ENCODE data around the gene NAA80.

The NAA80 gene

DNA sequence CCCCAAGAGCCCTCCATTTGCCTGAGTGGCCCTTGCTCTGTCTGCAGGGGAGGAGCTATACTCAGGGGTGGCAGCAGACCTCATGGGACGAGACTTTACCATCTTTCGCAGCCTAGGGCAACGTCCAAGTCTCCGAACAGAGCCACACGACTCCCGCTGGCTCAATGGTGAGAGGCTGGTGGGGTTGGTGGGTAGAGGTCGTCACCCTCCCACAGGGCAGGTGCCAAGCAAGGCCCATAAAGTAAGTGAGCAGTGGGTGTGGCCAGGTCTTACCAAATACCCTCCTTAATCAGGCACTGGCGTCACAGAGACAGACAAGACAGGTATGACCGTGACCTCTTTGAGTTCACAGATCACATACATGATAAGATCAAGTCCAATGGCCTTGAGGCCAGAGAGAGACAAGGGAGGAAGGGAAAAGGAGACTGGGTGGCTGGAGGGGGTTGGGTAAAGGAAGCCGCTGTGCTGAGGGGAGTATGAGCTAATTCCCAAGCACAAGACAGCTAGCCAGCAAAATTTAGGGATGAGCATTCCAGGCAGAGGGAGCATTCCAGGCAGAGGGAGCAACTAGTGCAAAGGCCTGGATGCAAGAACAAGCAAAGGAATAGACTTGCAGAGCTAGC, 27.8 kb downstream of the NAA80 start:
- no peak overlapping the region for H3K4me3 ChIP-seq (ENCODE audit: low read depth, low read length)
- TF ChIP-seq, protein P1, sequence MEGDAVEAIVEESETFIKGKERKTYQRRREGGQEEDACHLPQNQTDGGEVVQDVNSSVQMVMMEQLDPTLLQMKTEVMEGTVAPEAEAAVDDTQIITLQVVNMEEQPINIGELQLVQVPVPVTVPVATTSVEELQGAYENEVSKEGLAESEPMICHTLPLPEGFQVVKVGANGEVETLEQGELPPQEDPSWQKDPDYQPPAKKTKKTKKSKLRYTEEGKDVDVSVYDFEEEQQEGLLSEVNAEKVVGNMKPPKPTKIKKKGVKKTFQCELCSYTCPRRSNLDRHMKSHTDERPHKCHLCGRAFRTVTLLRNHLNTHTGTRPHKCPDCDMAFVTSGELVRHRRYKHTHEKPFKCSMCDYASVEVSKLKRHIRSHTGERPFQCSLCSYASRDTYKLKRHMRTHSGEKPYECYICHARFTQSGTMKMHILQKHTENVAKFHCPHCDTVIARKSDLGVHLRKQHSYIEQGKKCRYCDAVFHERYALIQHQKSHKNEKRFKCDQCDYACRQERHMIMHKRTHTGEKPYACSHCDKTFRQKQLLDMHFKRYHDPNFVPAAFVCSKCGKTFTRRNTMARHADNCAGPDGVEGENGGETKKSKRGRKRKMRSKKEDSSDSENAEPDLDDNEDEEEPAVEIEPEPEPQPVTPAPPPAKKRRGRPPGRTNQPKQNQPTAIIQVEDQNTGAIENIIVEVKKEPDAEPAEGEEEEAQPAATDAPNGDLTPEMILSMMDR (IDR thresholded peaks at IDR 0.05; ENCODE audit: borderline replicate concordance, insufficient read depth, low read depth, low read length), result no peak

DNA sequence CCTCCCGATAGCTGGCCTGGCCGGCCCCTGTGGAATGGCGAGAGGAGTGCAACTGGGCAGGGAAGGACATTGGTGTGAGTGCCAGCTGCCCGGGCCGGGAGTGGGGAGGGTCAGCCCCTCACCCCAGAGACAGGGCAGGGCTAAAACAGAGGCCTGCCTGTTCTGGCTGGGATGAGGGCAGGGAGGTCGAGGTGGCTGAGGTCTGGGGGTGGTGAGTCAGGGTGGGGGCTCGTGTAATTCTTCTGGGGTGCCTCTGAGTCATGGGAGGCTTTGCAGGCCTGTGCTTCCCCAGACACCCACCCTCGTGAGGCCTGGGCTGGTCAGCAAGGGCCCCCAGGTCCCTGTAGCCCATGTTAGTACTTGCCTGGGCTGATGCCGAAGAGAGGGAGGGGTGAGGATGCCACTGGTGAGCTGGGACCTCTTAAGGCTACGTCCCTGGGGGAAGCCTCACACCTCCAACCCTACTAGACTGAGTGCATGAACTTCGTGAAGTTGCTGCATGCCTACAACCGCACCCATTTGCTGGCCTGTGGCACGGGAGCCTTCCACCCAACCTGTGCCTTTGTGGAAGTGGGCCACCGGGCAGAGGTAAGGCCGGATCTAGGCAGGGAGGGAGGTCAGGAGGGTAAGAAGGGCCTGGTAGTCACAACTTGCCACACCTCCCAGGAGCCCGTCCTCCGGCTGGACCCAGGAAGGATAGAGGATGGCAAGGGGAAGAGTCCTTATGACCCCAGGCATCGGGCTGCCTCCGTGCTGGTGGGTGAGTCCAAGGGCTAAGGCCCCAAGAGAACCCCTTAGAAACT, 28.6 kb downstream of the NAA80 start:
- TF ChIP-seq, protein P1 (IDR thresholded peaks at IDR 0.05; ENCODE audit: borderline replicate concordance, insufficient read depth, low read depth, low read length), result no peak
- H3K4me3 ChIP-seq (ENCODE audit: low read depth, low read length), result no peak overlapping the region

DNA sequence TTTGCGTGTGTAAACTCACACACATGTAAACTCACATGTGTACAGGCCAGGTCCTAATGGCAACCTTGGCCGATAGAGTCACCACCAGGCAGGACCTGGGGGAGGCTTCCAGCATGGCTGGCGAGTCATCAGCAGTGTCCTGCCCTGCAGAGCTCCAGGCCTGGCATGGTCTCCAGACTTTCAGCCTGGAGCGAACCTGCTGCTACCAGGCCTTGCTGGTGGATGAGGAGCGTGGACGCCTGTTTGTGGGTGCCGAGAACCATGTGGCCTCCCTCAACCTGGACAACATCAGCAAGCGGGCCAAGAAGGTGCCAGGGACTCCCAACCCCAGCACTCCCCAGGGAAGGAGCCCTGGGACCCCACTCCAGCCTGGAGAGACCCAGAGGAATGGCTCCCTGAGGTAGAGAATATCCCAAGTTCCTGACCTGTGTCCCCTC, 29.2 kb downstream of the NAA80 start:
- H3K4me3 ChIP-seq (ENCODE audit: low read depth, low read length), result no peak overlapping the region
- TF ChIP-seq, protein P1 (IDR thresholded peaks at IDR 0.05; ENCODE audit: borderline replicate concordance, insufficient read depth, low read depth, low read length), result no peak

DNA sequence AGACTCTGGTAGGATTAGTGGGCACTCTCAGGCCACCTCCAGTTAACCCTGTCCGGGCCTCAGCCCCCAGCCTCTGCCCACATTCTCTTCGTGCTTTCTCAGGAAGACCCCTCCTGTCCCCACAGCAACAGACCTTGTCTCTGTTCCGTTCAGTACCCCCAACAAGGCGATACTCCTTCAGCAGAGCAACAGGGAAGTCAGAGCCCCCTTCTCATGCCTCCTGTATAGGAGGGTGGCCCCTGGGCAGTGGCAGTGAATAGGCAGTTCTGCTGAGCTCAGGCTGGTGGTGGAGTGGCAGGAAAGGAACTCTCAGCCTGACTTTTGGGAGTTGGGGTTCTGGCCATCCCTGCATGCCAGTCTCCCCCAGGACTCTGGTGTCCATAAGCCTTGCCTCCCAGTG, 29.7 kb downstream of the NAA80 start:
- TF ChIP-seq, protein P1 (IDR thresholded peaks at IDR 0.05; ENCODE audit: borderline replicate concordance, insufficient read depth, low read depth, low read length), result no peak

DNA sequence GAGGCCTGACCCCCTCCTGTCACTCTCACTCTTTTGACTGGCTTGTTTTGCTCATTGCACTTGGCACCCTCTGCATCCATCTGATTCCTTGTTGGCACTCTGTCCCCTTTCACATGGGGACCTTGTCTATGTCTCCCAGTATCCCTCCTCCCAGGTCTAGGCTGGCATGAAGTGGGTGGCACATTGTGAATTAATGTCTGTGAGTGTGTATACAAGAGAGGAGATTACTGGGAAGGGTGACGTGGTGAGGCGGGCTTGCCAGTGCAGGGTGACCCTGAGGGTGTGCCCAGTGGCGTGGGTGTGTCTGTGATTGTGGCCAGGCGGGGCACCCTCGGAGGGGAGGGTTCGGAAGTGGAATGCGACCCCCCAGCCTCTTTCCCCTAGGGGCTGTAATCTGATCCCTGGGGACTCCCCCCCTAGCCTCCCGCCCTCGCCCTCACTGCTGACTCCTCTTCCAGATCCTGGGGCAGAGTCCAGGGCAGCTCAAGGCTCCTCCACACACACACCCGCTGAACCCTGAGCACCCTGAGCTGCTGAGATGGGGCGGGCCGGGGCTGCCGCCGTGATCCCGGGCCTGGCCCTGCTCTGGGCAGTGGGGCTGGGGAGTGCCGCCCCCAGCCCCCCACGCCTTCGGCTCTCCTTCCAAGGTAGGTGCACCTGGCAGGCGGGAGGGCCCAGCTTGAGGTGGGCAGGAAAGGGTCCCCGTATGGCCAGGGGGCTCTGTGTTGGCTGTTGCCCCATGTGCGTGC, 30.3 kb downstream of the NAA80 start, which contains the start of gene SEMA3B:
SEMA3B (plus strand) TSS at position 445 of the 749 bp plus-strand sequence; CDS start at position 539, 94 bp downstream.
- no peak within 1 kb of the TSS for H3K4me3 ChIP-seq (ENCODE audit: low read depth, low read length)

More for the DNA sequence above, 29.7 kb downstream of the NAA80 start:
- no peak overlapping the region for H3K4me3 ChIP-seq (ENCODE audit: low read depth, low read length)

DNA sequence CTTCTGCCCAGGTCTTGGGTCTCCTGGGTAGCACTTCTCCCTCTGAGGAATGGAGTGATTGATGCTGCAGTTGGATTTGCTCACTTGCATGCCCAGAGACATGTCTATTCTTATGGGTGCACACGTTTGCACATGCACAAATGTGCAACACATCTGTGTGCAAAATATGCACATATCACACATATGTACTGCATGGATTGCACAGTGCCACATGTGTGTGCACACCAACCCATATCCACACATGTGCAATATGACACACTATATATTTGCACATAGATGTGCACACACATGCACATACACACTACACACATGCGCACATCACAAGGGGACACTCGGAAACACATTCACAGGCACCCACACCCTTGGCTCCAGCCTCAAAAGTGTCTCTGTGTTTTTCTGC, 30.9 kb downstream of the NAA80 start:
- TF ChIP-seq, protein P1 (IDR thresholded peaks at IDR 0.05; ENCODE audit: borderline replicate concordance, insufficient read depth, low read depth, low read length), result no peak
- no peak overlapping the region for H3K4me3 ChIP-seq (ENCODE audit: low read depth, low read length)

More for the DNA sequence above, 30.3 kb downstream of the NAA80 start, which contains the start of gene SEMA3B:
- TF ChIP-seq, protein P1 (IDR thresholded peaks at IDR 0.05; ENCODE audit: borderline replicate concordance, insufficient read depth, low read depth, low read length), result no peak

Measured in GM12875 (cell line).